Spinal cord (tissue), 10 donors: ENCODE data around the gene PRTFDC1. TPM values are rescaled to one million over a fixed set of nuclear protein-coding genes. Genes with fewer than 3 reads are reported as not detected.

Source experiments
- DNase-seq, 6 donors: peaks; one replicate each; pipeline versions ENCODE4 v3.0.0 to v3.0.0-alpha.2; 2013 to 2015; ENCODE audit warnings: low spot score in 6 of 6, low read depth in 4 of 6
- H3K27ac ChIP-seq: one replicate; pipeline ENCODE4 v1.5.1; 2013; ENCODE audit warnings: low read depth, low read length, control low read depth
- H3K27me3 ChIP-seq: one replicate; pipeline ENCODE4 v1.6.1; 2013; ENCODE audit warnings: low read length; ENCODE audit not compliant: control insufficient read depth, insufficient read depth
- H3K36me3 ChIP-seq: one replicate; pipeline ENCODE4 v1.6.1; 2013; ENCODE audit warnings: low read length; ENCODE audit not compliant: control insufficient read depth, insufficient read depth
- H3K4me1 ChIP-seq: one replicate; pipeline ENCODE4 v1.6.1; 2013; ENCODE audit warnings: low read length; ENCODE audit not compliant: control insufficient read depth, insufficient read depth
- H3K4me3 ChIP-seq: one replicate; pipeline ENCODE4 v1.5.1; 2013; ENCODE audit warnings: low read depth, low read length, control low read depth
- H3K9me3 ChIP-seq: one replicate; pipeline ENCODE4 v1.6.1; 2013; ENCODE audit warnings: low read length; ENCODE audit not compliant: control insufficient read depth, insufficient read depth
- WGBS: methylation state at CpG from one replicate; pipeline ENCODE4 v1.1.5; 2013; ENCODE audit warnings: missing lambda C conversion rate; ENCODE audit not compliant: insufficient coverage; 5-methylcytosine and 5-hydroxymethylcytosine counted together
- polyA plus RNA-seq, 2 donors: library from polyadenylated mRNA; unstranded; fragments of 120-200 nt; gene quantifications; one replicate each; pipeline ENCODE4 v1.2.1, GENCODE V29; 2013; ENCODE audit not compliant: insufficient read length in 2 of 2
- total RNA-seq, 2 donors: library from RNA; depleted of rRNA in 1 of 2; stranded (reverse); fragments of 120-200 nt in 1 of 2; fragments of >200 nt in 1 of 2; gene quantifications; one replicate each; pipeline versions ENCODE4 v1.2.3 to v1.2.4, GENCODE V29; 2013 to 2014
- donor health status: healthy.

Gene PRTFDC1
- total and polyA plus RNA-seq, 4 donors = 28.7 to 45.4 (median 36.5) TPM

DNA sequence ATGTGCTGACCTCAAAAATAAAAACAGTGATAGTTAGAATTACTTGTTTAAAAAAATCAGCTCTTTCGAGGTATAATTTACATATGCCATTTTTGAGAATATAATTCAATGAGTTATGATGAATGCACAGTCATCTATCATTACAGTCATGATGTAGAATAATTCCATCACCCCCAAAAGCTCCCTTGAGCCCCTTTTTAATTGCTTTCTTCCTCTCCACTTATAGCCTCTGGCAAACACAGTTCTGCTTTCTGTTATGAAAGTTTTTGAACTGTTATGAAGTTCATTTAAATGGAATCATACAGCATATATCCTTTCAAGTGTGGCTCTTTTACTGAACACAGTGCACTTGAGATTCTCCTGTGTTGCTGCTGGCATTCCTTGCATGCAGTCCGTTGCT, 41.4 kb downstream of the PRTFDC1 start:
- no peaks in the 10 kb centered on the region for H3K27me3 ChIP-seq
- H3K4me3 ChIP-seq = no peak overlapping the region
- no peaks in the 10 kb centered on the region for H3K9me3 ChIP-seq
- DNase-seq = no peak
- H3K36me3 ChIP-seq = no peaks in the 10 kb centered on the region
- H3K27ac ChIP-seq = no peak overlapping the region
- no CpG with 5 or more reads among the region's 2 CpGs for WGBS
- H3K4me1 ChIP-seq = no peaks in the 10 kb centered on the region

DNA sequence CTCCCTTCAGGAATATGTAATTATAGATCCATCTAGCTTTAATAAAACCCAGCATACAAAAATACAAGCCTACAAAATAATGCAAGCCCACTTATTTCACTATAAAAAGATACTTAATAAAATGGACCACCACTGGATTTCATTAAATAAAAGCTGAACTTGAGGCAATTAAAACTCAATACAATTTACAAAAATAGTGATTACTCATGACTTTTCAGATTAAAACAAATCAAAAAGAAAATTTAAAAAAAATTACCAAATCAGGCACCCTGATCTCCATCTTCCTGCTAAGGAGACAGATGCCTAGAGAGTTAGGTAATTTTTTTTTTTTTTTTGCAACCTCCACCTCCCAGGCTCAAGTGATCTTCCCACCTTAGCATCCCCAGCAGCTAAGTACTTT, 41.8 kb downstream of the PRTFDC1 start:
- no peak for DNase-seq
- no peak overlapping the region for H3K4me3 ChIP-seq
- H3K27ac ChIP-seq = no peak overlapping the region
- H3K9me3 ChIP-seq = no peaks in the 10 kb centered on the region
- no peaks in the 10 kb centered on the region for H3K27me3 ChIP-seq
- no peaks in the 10 kb centered on the region for H3K36me3 ChIP-seq
- no peaks in the 10 kb centered on the region for H3K4me1 ChIP-seq

DNA sequence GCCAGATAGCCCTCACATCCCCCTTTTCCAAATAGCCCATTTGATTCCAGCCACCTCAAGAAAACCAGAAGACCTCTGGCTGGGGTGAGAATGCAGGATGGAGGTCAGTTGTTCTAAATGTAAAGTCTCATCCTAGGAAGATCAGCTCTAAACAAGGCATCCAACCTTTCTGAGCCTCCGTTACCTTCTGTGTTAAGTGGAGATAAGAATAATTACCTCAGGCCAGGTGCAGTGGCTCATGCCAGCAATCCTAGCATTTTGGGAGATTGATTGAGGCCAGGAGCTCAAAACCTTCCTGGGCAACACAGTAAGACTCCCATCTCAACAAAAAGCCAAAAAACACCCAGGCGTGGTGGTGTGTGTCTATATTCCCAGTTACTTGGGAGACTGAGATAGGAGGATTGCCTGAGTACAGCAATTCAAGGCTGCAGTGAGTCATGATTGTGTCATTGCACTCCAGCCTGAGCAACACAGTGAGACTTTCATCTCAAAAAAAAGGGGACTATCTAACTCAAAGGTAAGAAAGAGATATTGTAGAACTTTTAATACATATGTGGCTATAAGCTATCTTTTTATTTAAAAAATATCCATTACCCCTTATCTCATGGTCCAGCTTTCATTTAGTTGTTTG, 43.5 kb downstream of the PRTFDC1 start:
- H3K9me3 ChIP-seq = no peaks in the 10 kb centered on the region
- DNase-seq = no peak
- no CpG with 5 or more reads among the region's 2 CpGs for WGBS
- no peaks in the 10 kb centered on the region for H3K27me3 ChIP-seq
- H3K27ac ChIP-seq = no peak overlapping the region
- H3K4me3 ChIP-seq = no peak overlapping the region
- no peaks in the 10 kb centered on the region for H3K4me1 ChIP-seq
- no peaks in the 10 kb centered on the region for H3K36me3 ChIP-seq

DNA sequence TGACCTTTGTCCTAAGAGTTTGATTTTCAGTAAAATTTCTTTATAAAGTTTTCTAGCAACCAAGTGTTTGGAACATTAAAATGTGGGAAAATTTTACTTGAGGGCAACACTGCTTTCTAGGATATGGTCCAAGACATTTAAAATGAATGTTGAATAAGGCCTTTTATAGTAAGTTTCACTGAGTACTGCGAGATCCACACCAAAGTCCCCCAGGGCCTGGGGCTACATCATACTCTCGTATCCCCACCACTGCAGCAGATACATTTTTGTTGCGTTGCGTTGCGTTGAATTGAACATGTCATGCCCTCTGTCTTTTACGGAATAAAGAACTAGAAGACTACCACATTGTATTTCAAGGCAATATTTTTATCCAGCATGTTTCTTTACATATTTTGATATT, 44.5 kb downstream of the PRTFDC1 start:
- no peaks in the 10 kb centered on the region for H3K9me3 ChIP-seq
- H3K4me1 ChIP-seq = no peaks in the 10 kb centered on the region
- H3K27me3 ChIP-seq = no peaks in the 10 kb centered on the region
- no peak for DNase-seq
- H3K4me3 ChIP-seq = no peak overlapping the region
- no peaks in the 10 kb centered on the region for H3K36me3 ChIP-seq
- no peak overlapping the region for H3K27ac ChIP-seq
- WGBS = 88% methylated on average over 6 of the region's 6 CpGs

DNA sequence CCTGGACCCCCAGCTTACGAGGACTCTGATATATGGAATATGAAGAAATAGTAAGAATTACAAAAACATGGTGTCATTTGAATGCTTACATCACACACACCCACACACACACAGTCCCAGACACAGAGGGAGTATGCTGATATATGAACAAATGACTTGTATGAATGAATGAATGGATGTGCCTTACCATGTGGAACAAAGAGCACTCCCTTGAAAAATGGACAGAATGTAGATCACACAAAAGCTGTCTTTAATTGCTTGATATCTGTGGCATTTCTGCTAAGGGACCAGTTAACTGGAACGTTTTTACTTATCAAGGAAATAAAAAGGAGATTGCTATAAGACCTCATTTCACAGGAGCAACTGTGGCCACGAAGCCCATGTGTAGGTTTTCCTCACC, 46.0 kb downstream of the PRTFDC1 start:
- Histone ChIP-seq H3K4me3 (no peak overlapping the region), H3K27ac (no peak overlapping the region), H3K4me1 (no peaks in the 10 kb centered on the region), H3K9me3 (no peaks in the 10 kb centered on the region), H3K27me3 (no peaks in the 10 kb centered on the region), H3K36me3 (no peaks in the 10 kb centered on the region)
- no peak for DNase-seq
- WGBS = 100% methylated on average over 1 of the region's 3 CpGs

DNA sequence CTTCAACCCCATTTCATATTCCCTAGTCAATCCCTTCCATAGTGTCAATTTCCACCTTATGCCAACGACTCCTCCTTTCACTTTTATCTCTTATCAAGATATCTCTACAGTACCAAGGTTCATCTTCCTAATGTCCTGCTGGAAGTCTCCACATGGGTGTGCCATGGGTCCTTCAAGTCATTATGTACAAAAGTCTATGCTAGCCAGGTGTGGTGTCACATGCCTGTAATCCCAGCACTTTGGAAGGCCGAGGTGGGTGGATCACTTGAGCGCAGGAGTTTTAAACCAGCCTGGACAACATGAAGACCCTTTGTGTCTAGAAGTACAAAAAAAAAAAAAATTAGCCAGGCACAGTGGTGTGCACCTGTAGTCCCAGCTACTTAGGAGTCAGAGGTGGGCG, 47.6 kb downstream of the PRTFDC1 start:
- H3K9me3 ChIP-seq = no peaks in the 10 kb centered on the region
- 98% methylated on average over 4 of the region's 4 CpGs for WGBS
- H3K27me3 ChIP-seq = no peaks in the 10 kb centered on the region
- H3K4me1 ChIP-seq = no peaks in the 10 kb centered on the region
- H3K36me3 ChIP-seq = no peaks in the 10 kb centered on the region
- H3K27ac ChIP-seq = no peak overlapping the region
- DNase-seq = no peak
- no peak overlapping the region for H3K4me3 ChIP-seq

DNA sequence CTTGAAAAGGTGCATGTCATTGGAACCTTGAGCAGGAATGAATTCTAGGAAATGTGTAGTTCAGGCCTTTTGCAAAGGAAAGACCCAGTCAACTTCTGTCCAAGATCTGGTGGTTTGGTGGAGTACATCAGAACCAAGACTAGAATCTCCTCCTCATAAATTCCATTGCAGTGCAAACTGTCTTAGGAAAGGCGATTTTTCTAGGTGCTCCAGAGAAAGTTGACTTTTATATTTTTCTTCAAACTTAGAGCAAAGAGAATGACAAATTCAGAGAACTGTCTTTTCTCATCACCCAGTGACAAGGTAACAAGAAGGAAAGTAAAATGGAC, 50.0 kb downstream of the PRTFDC1 start:
- no CpG with 5 or more reads among the region's 1 CpG for WGBS
- Histone ChIP-seq H3K36me3 (no peaks in the 10 kb centered on the region), H3K9me3 (no peaks in the 10 kb centered on the region), H3K4me1 (no peaks in the 10 kb centered on the region), H3K27me3 (no peaks in the 10 kb centered on the region), H3K27ac (no peak overlapping the region), H3K4me3 (no peak overlapping the region)
- DNase-seq = no peak

DNA sequence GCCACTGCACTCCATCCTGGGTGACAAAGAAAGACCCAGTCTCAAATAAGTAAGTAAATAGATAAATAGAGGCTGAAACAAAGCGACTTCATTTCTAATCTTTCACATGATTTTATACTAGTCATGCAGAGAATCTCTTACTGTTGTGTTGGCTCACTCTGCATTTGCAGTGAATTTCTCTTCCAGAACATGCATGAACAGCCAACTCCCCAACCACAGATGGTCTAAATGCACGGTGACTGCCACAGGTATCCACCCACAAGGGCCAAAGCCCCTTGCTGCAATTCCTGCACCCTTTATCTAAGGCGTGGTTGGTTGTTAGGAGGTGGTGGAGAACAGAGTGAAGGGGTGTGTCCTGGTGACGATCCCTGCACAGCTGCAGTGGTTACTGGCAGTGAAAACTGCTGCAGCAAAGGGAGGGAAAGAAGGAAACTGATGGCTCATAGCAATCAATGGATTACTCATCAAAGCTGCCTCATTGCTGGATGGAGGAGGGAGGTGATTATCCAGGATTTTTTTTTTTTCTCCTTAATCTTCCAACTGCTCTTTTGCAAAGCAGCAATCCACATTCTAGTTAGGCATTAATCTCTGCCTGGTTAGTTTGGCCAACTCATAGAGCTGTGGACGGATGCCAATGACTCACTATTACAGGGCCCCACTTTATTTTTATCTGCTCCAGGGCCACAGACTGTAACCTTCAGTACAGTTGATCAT, 50.6 kb downstream of the PRTFDC1 start:
- Histone ChIP-seq H3K4me1 (no peaks in the 10 kb centered on the region), H3K27ac (no peak overlapping the region), H3K27me3 (no peaks in the 10 kb centered on the region), H3K36me3 (no peaks in the 10 kb centered on the region), H3K4me3 (no peak overlapping the region), H3K9me3 (no peaks in the 10 kb centered on the region)
- 48% methylated on average over 3 of the region's 5 CpGs for WGBS
- DNase-seq = peak in 2 of 6 donors; percentile 27 to 36

DNA sequence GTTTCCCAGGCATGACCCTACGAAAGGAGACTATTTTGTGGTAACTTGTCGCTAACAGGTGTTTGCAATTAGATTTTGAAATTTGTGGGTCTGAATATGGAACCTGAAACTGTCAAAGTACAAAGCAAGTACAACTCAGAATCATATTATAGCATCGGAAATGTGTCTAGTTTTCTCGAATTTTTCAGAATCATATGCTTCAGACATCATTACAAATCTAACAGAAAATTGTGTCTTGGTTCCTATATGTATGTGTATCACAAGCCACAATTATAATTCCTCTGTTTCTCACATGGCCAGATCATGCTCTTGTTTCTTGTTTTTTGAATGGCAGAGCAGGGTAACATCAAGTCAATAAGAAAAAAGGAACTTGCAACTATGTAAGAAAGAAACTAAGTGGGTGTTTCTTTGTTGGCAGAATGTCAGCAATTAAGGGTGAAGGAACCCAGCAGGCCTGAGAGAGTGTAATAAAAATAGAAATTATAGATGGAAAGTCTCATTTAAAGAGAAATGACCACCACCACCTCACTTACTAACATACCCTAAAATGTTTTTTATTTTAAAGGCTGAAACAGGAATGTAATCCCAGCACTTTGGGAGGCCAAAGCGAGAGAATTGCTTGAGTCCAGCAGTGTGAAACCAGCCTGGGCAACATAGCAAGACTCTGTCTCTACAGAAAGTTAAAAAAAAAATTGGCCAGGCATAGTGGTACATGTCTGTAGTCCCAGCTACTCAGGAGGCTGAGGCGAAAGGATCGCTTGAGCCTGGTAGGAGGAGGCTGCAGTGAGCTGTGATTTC, 51.3 kb downstream of the PRTFDC1 start:
- 100% methylated on average over 3 of the region's 7 CpGs for WGBS
- H3K27ac ChIP-seq = no peak overlapping the region
- no peaks in the 10 kb centered on the region for H3K27me3 ChIP-seq
- no peak overlapping the region for H3K4me3 ChIP-seq
- peak in 1 of 6 donors; percentile 27 for DNase-seq
- H3K9me3 ChIP-seq = no peaks in the 10 kb centered on the region
- no peaks in the 10 kb centered on the region for H3K4me1 ChIP-seq
- H3K36me3 ChIP-seq = no peaks in the 10 kb centered on the region

DNA sequence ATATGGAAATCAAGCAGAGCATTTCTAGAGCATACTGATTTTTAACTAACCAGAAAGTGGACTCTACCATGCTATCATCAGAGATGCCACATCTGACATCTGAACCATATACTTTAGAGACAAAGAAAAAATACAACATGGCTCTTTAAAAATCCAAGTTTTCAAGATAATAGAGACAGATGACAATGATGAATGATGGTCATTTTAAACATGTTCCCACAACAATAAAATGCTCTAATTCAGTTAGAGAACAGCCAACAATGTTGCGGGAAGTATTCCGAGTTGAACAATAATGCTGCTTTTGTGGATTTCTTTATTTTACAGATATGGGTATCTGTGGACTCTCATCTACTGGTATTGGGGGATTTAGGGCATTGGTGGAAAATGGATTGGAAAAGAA, 52.8 kb downstream of the PRTFDC1 start:
- WGBS = no CpG with 5 or more reads among the region's 2 CpGs
- no peak for DNase-seq
- no peak overlapping the region for H3K27ac ChIP-seq

More for the DNA sequence above, 52.8 kb downstream of the PRTFDC1 start:
- H3K9me3 ChIP-seq = no peaks in the 10 kb centered on the region
- no peak overlapping the region for H3K4me3 ChIP-seq
- no peaks in the 10 kb centered on the region for H3K27me3 ChIP-seq
- no peaks in the 10 kb centered on the region for H3K36me3 ChIP-seq
- no peaks in the 10 kb centered on the region for H3K4me1 ChIP-seq
